HepG2 (cell line): ENCODE results near the gene SLC1A5. TPM values are rescaled to one million over a fixed set of nuclear protein-coding genes. Genes with fewer than 3 reads are reported as not detected.

Experiments
- ATAC-seq: fragments of 200-7000 bp; cut with Tn5 transposase; 3 replicates; pipeline ENCODE4 v1.9.1; 2020; ENCODE audit warnings: mild to moderate bottlenecking, moderate library complexity
- BruUV-seq: library from RNA; stranded (reverse); fragments of 400-500 nt; replicated peaks from 2 replicates; lab custom pipeline; 2021; lab: Mats Ljungman, UMichigan
- CTCF ChIA-PET: fragments of 300-600 bp; formaldehyde crosslinking; extraction: SDS; loops from one replicate; lab custom pipeline; 2021; ENCODE audit warnings: low total read pairs, inconsistent platforms, low intra/inter-chr PET ratio; lab: Yijun Ruan, JAX
- POLR2A ChIA-PET: fragments of 350-600 bp; sonication (Branson Sonifier 250); formaldehyde crosslinking; loops from one replicate; lab custom pipeline; 2020; ENCODE audit warnings: antibody characterized with exemption, inconsistent platforms; lab: Yijun Ruan, JAX
- DNase-seq: peaks from one replicate; pipeline ENCODE4 v3.0.0-alpha.2; 2015; ENCODE audit warnings: low spot score
- FAIRE-seq: peaks from 3 replicates; lab custom pipeline; 2011; peaks lifted over from hg19 to GRCh38; lab: Jason Lieb, UNC
- H2AFZ ChIP-seq: one replicate; pipeline ENCODE4 v1.6.1; 2011; ENCODE audit warnings: low read length, inconsistent platforms
- H3K27ac ChIP-seq: fragments of 300-600 bp; 3 replicates; pipeline ENCODE4 v1.8.0; 2011; ENCODE audit warnings: mixed run types, mild to moderate bottlenecking, mixed read lengths, low read length, inconsistent platforms; ENCODE audit not compliant: insufficient read depth; ENCODE audit errors: extremely low read length
- H3K27me3 ChIP-seq, 2 experiments: fragments of 200-600 bp in 1 of 2; 2 replicates in 1 of 2; 3 replicates in 1 of 2; pipeline versions ENCODE4 v1.6.0 to v1.8.0; 2011; ENCODE audit warnings: low read length in 2 of 2, mild to moderate bottlenecking in 2 of 2, moderate library complexity in 2 of 2, inconsistent platforms in 1 of 2; ENCODE audit not compliant: insufficient read depth in 2 of 2, control insufficient read depth in 1 of 2
- H3K36me3 ChIP-seq, 2 experiments: fragments of 200-600 bp in 1 of 2; replicated peaks in 1 of 2; 2 replicates in 1 of 2; 3 replicates in 1 of 2; pipeline versions ENCODE4 v1.5.1 to v1.8.0; 2011; ENCODE audit warnings: low read length in 2 of 2, inconsistent platforms in 1 of 2; ENCODE audit not compliant: insufficient read depth in 2 of 2, control insufficient read depth in 1 of 2
- H3K4me1 ChIP-seq: 2 replicates; pipeline ENCODE4 v1.5.1; 2012; ENCODE audit warnings: low read length, inconsistent platforms; ENCODE audit not compliant: insufficient read depth
- H3K4me2 ChIP-seq: 2 replicates; pipeline ENCODE4 v1.6.0; 2011; ENCODE audit warnings: low read depth, low read length, inconsistent platforms
- H3K4me3 ChIP-seq, 3 experiments: fragments of 200-600 bp in 1 of 3; sonication (generic), shearing (Covaris generic) in 1 of 3; replicated peaks in 1 of 3; 2 replicates each; pipeline ENCODE4 v1.5.1; 2011 to 2016; ENCODE audit warnings: low read length in 3 of 3, inconsistent platforms in 2 of 3, low read depth in 2 of 3, mild to moderate bottlenecking in 2 of 3, control low read depth in 1 of 3, mixed read lengths in 1 of 3; ENCODE audit not compliant: insufficient read depth in 1 of 3
- H3K79me2 ChIP-seq: one replicate; pipeline ENCODE4 v1.6.1; 2011; ENCODE audit warnings: low read length, inconsistent platforms; ENCODE audit not compliant: insufficient read depth
- H3K9ac ChIP-seq: 2 replicates; pipeline ENCODE4 v1.6.0; 2011; ENCODE audit warnings: mild to moderate bottlenecking, low read depth, low read length, inconsistent platforms; ENCODE audit not compliant: insufficient read depth
- H3K9me3 ChIP-seq: 2 replicates; pipeline ENCODE4 v1.5.1; 2012; ENCODE audit warnings: mild to moderate bottlenecking, low read length
- H4K20me1 ChIP-seq: 2 replicates; pipeline ENCODE4 v1.6.0; 2011; ENCODE audit warnings: inconsistent platforms, mild to moderate bottlenecking, low read length, moderate library complexity; ENCODE audit not compliant: insufficient read depth
- ELF4 ChIP-seq: sonication (generic); formaldehyde crosslinking; IDR thresholded peaks from 2 replicates; pipeline ENCODE4 v1.5.0; 2020; ENCODE audit warnings: missing genetic modification reagents, mild to moderate bottlenecking, moderate library complexity, borderline replicate concordance
- GATAD1 ChIP-seq: IDR thresholded peaks from 2 replicates; pipeline ENCODE4 v1.6.1; 2016; ENCODE audit warnings: missing genetic modification reagents, missing compliant biosample characterization
- GRHL1 ChIP-seq: sonication (generic); formaldehyde crosslinking; conservative IDR thresholded peaks from 2 replicates; pipeline ENCODE4 v1.8.0; 2022; ENCODE audit warnings: missing genetic modification reagents
- HIVEP1 ChIP-seq: sonication (generic); formaldehyde crosslinking; IDR thresholded peaks from 2 replicates; pipeline ENCODE4 v1.4.0; 2020; ENCODE audit warnings: mild to moderate bottlenecking, missing genetic modification reagents
- KDM4B ChIP-seq: sonication (generic); formaldehyde crosslinking; IDR thresholded peaks from 2 replicates; pipeline ENCODE4 v1.4.0; 2020; ENCODE audit warnings: missing genetic modification reagents
- MAFF ChIP-seq: IDR thresholded peaks from 2 replicates; pipeline ENCODE4 v1.6.1; 2011; ENCODE audit warnings: low read depth, low read length, improper control_type of control experiment
- MXI1 ChIP-seq: IDR thresholded peaks from 3 replicates; pipeline ENCODE4 v1.6.1; 2012; ENCODE audit warnings: low read depth, low read length, inconsistent platforms, borderline replicate concordance
- NFE2L1 ChIP-seq: sonication (generic); formaldehyde crosslinking; IDR thresholded peaks from 2 replicates; pipeline ENCODE4 v1.4.0; 2020; ENCODE audit warnings: missing genetic modification reagents, mild to moderate bottlenecking, borderline replicate concordance
- NFIB ChIP-seq: sonication (generic); formaldehyde crosslinking; IDR thresholded peaks from 2 replicates; pipeline ENCODE4 v1.9.0; 2021; ENCODE audit warnings: missing genetic modification reagents, mild to moderate bottlenecking, borderline replicate concordance
- NR2F2 ChIP-seq: IDR thresholded peaks from 2 replicates; pipeline ENCODE4 v1.6.1; 2012; ENCODE audit warnings: low read depth, inconsistent platforms, borderline replicate concordance
- PAX8 ChIP-seq: sonication (generic); formaldehyde crosslinking; IDR thresholded peaks from 2 replicates; pipeline ENCODE4 v1.8.0; 2022; ENCODE audit warnings: mild to moderate bottlenecking, missing genetic modification reagents, borderline replicate concordance
- PHF21A ChIP-seq: sonication (generic); formaldehyde crosslinking; IDR thresholded peaks from 2 replicates; pipeline ENCODE4 v1.5.0; 2020; ENCODE audit warnings: mild to moderate bottlenecking, missing genetic modification reagents
- SSRP1 ChIP-seq: IDR thresholded peaks from 2 replicates; pipeline ENCODE4 v1.6.1; 2016; ENCODE audit warnings: control low read depth
- ZBTB38 ChIP-seq: sonication (generic); formaldehyde crosslinking; IDR thresholded peaks from 2 replicates; pipeline ENCODE4 v1.5.1; 2020; ENCODE audit warnings: mild to moderate bottlenecking, missing genetic modification reagents
- ZFY ChIP-seq: sonication (generic); formaldehyde crosslinking; IDR thresholded peaks from 2 replicates; pipeline ENCODE4 v1.4.0; 2020; ENCODE audit warnings: missing genetic modification reagents
- ZNF142 ChIP-seq: sonication (generic); formaldehyde crosslinking; IDR thresholded peaks from 2 replicates; pipeline ENCODE4 v1.4.0; 2020; ENCODE audit warnings: missing genetic modification reagents
- ZNF772 ChIP-seq: sonication (generic); formaldehyde crosslinking; IDR thresholded peaks from 2 replicates; pipeline ENCODE4 v1.5.0; 2020; ENCODE audit warnings: mild to moderate bottlenecking, missing genetic modification reagents
- WGBS: methylation state at CpG from one replicate; pipeline ENCODE4 v1.1.6; 2017; ENCODE audit warnings: low lambda C conversion rate; 5-methylcytosine and 5-hydroxymethylcytosine counted together
- in situ Hi-C: cut with HindIII; loops from 2 replicates; pipeline ENCODE4 v1.10.0; 2017; ENCODE audit warnings: low pct_unique_long_range_greater_than_20kb; ENCODE audit not compliant: extremely low pct_ligation_motif_present
- intact Hi-C: fragments of 100-400 bp; cut with micrococcal nuclease; formaldehyde crosslinking; loops from one replicate; pipeline ENCODE4 v1.10.0; 2022; ENCODE audit not compliant: unreplicated experiment
- polyA plus RNA-seq, 8 experiments: library from polyadenylated mRNA; depleted of rRNA in 3 of 8; stranded (reverse) in 7 of 8; unstranded in 1 of 8; fragments of >200 nt; fragmentation: Illumina TruSeq in 4 of 8; extraction: Trizol in 4 of 8; gene quantifications; 2 replicates each; pipeline versions ENCODE4 v1.2.1 to v1.2.3, GENCODE V29; 2011 to 2016; ENCODE audit warnings: low read depth in 4 of 8, missing spikeins in 1 of 8, mixed read lengths in 1 of 8; ENCODE audit not compliant: insufficient read depth in 1 of 8
- total RNA-seq, 5 experiments: library from RNA; depleted of rRNA; stranded (reverse); fragments of >200 nt; fragmentation: Illumina TruSeq; extraction: Trizol; gene quantifications; 2 replicates each; pipeline ENCODE4 v1.2.3, GENCODE V29; 2016; ENCODE audit warnings: low read depth in 1 of 5

SLC1A5 gene
- total and polyA plus RNA-seq, 2 of the 13 experiments (the other 11 are each of a cell fraction or from before 2014, with no cell fraction given): 120 to 159 TPM

GRCh38 chr19:46786236-46787039 is 2.0 kb downstream of the SLC1A5 start:
- no TSS peak for BruUV-seq
- peak; percentile 68 for DNase-seq
- H3K9ac ChIP-seq: peak overlapping the region; percentile 95
- intact Hi-C loops: no loop called here
- H3K36me3 ChIP-seq: peaks cover 18 to 30% of the 10 kb centered on the region in 2 experiments
- peak overlapping the region; percentile 99 for H3K4me2 ChIP-seq
- H3K4me3 ChIP-seq: peak overlapping the region; percentile 87 to 100 (median 98)
- WGBS: 2% methylated on average over 14 of the region's 20 CpGs
- FAIRE-seq: peak; percentile 55
- no peaks in the 10 kb centered on the region for H3K9me3 ChIP-seq
- ChIA-PET POLR2A (interaction anchor here (0.8 to 5.9 kb wide), 12 partner anchors 10 to 125 kb away, joined by 3 to 66 read pairs (median 6); partner anchors contain the start of gene ARHGAP35), CTCF (no interaction called here)
- ATAC-seq: peak; percentile 11
- peaks cover 24% of the 10 kb centered on the region for H4K20me1 ChIP-seq
- no peak overlapping the region for H2AFZ ChIP-seq
- in situ Hi-C loops: no loop called here
- H3K27me3 ChIP-seq: no peaks in the 10 kb centered on the region; a peak in 1 of 5 replicates
- H3K27ac ChIP-seq: peak overlapping the region; percentile 82
- H3K4me1 ChIP-seq: peaks cover 52% of the 10 kb centered on the region
- peaks cover 61% of the 10 kb centered on the region for H3K79me2 ChIP-seq
- TF ChIP-seq NFIB (CRISPR knock-in tag) (no peak), ZNF772 (CRISPR knock-in tag) (peak; percentile 73), KDM4B (CRISPR knock-in tag) (peak; percentile 13; the same call in 1 of the 2 replicates), ZFY (peak; percentile 38; the same call in 1 of the 2 replicates), ZBTB38 (CRISPR knock-in tag) (peak; percentile 22; the same call in 1 of the 2 replicates), MXI1 (peak; percentile 11; the same call in 1 of the 3 replicates), NFE2L1 (CRISPR knock-in tag) (peak; percentile 72; the same call in 1 of the 2 replicates), ZNF142 (CRISPR knock-in tag) (no peak), PHF21A (CRISPR knock-in tag) (0 out of 2 replicates have a peak, but pooled peaks have one; percentile 25), PAX8 (no peak), GRHL1 (CRISPR knock-in tag) (no peak), GATAD1 (CRISPR knock-in tag) (peak; percentile 16; the same call in 1 of the 2 replicates), NR2F2 (no peak), ELF4 (CRISPR knock-in tag) (0 out of 2 replicates have a peak, but pooled peaks have one; percentile 26), SSRP1 (CRISPR knock-in tag) (peak; percentile 68; the same call in 1 of the 2 replicates), MAFF (0 out of 2 replicates have a peak, but pooled peaks have one; percentile 22), HIVEP1 (CRISPR knock-in tag) (peak; percentile 59; the same call in 1 of the 2 replicates)
